Mucosa of descending colon (tissue), 3 donors: ENCODE measurements around the gene KRT1. TPM values are rescaled to one million over a fixed set of nuclear protein-coding genes. Genes with fewer than 3 reads are reported as not detected.

Experiments
- ATAC-seq: fragments of 200-7000 bp; cut with Tn5 transposase; one replicate; pipeline ENCODE4 v1.9.1; 2020; ENCODE audit warnings: mild to moderate bottlenecking, moderate library complexity
- DNase-seq, 3 donors: peaks; one replicate each; pipeline ENCODE4 v3.0.0-alpha.2; 2020
- H3K36me3 ChIP-seq: fragments of 200-600 bp; one replicate; pipeline ENCODE4 v1.8.0; 2021; ENCODE audit warnings: low read depth, mild to moderate bottlenecking
- H3K4me1 ChIP-seq: fragments of 200-600 bp; one replicate; pipeline ENCODE4 v1.8.0; 2021; ENCODE audit warnings: low read depth, mild to moderate bottlenecking
- H3K4me3 ChIP-seq: fragments of 200-600 bp; one replicate; pipeline ENCODE4 v1.8.0; 2021; ENCODE audit warnings: mild to moderate bottlenecking
- H3K9me3 ChIP-seq: fragments of 200-600 bp; one replicate; pipeline ENCODE4 v1.8.0; 2021; ENCODE audit warnings: mild to moderate bottlenecking
- intact Hi-C, 2 donors: fragments of 100-400 bp; cut with DNase I in 1 of 2; cut with micrococcal nuclease in 1 of 2; formaldehyde crosslinking; loops; one replicate each; pipeline versions ENCODE4 v1.11.0 to v1.11.1; 2022; cut with DNase I, micrococcal nuclease
- long read RNA-seq, 2 donors: library from polyadenylated mRNA; unstranded; transcript quantifications; one replicate each; pipeline ENCODE4 v2.0.0, GENCODE V29; 2019 to 2021
- total RNA-seq, 3 donors: library from RNA; stranded (reverse); fragmentation: NEBNext Ultra II Directional in 2 of 3; extraction: Animal tissue kit (Norgen Biotek cat#: 25700) in 2 of 3; gene quantifications; one replicate each; pipeline versions ENCODE4 v1.2.1 to v1.2.4, GENCODE V29; 2021 to 2023
- TF ChIP-seq, protein P1 (sequence below): fragments of 200-600 bp; IDR thresholded peaks from one replicate; pipeline ENCODE4 v1.8.0; 2022; ENCODE audit warnings: antibody characterized with exemption, mild to moderate bottlenecking
- donor health status: DM: no; HTN: no; CAD: no; lungs with moderate emphysema.
- donor health status: DM: no; HTN: no; CAD: no.
- donor health status: DM: no; HTN: yes; CAD: no.

KRT1 gene
- under 1 TPM; 0.35 to 0.89 (median 0.38) TPM for total RNA-seq
- long read RNA-seq, donor 1, partial matches to known transcripts: 1 of 1 reads
- long read RNA-seq, donor 1, other reads (novel, unspliced or antisense): 0 of 1 reads
- long read RNA-seq, donor 2, partial matches to known transcripts: 1 of 2 reads
- long read RNA-seq, donor 2, other reads (novel, unspliced or antisense): 1 of 2 reads

DNA sequence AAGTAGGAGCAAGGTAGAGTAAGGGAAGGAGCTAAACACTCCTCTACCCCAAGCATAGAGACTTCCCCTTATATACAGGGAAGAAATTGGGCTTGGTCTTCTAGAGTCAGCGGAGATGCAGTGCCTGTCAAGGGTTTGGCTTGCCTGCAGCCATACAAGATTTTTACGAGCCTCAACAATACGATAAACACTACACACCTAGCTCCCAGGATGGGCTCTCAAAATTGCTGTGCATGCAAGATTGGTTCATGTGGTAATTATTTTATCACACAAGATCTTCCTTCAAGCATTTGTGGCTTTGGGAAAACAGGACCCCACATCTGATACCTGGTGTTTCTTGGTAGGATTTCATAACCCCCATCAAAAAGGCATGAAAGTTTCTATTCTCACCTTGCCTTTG lies at the start of gene KRT1:
Gene KRT1, minus strand, starts transcription at position 45 of the 400 bp plus-strand sequence. CDS start 59 bp downstream, outside the sequence.
- intact Hi-C loops: no loop called here
- Histone ChIP-seq H3K4me1 (no peaks in the 10 kb centered on the region), H3K4me3 (no peak within 1 kb of the TSS), H3K9me3 (no peaks in the 10 kb centered on the region), H3K36me3 (no peaks in the 10 kb centered on the region)
- DNase-seq (no peak), ATAC-seq (no peak)
- TF ChIP-seq, protein P1, sequence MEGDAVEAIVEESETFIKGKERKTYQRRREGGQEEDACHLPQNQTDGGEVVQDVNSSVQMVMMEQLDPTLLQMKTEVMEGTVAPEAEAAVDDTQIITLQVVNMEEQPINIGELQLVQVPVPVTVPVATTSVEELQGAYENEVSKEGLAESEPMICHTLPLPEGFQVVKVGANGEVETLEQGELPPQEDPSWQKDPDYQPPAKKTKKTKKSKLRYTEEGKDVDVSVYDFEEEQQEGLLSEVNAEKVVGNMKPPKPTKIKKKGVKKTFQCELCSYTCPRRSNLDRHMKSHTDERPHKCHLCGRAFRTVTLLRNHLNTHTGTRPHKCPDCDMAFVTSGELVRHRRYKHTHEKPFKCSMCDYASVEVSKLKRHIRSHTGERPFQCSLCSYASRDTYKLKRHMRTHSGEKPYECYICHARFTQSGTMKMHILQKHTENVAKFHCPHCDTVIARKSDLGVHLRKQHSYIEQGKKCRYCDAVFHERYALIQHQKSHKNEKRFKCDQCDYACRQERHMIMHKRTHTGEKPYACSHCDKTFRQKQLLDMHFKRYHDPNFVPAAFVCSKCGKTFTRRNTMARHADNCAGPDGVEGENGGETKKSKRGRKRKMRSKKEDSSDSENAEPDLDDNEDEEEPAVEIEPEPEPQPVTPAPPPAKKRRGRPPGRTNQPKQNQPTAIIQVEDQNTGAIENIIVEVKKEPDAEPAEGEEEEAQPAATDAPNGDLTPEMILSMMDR: no peak

DNA sequence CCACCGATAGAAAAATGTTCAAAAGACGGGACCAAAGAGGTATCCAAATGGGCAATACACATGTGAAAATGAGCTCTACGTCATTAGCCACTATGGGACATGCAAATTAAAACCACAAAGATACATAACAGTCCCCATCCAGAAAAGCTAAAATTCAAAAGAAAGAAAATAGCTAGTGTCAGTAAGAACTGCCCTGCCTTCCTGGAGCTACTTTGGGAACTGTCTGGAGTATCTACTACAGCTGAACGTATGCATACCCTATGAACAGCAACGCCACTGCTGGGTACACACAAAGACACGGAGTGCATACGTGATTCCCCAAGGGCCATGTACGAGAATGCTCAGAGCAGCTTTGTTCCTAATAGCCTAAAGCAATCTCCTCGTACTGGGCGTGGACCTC lies 48.9 kb upstream of the KRT1 start:
- Histone ChIP-seq H3K4me3 (no peak overlapping the region), H3K36me3 (no peaks in the 10 kb centered on the region), H3K4me1 (no peaks in the 10 kb centered on the region), H3K9me3 (no peaks in the 10 kb centered on the region)
- ATAC-seq (no peak), DNase-seq (no peak)
- TF ChIP-seq, protein P1: no peak
- intact Hi-C loops: no loop called here

DNA sequence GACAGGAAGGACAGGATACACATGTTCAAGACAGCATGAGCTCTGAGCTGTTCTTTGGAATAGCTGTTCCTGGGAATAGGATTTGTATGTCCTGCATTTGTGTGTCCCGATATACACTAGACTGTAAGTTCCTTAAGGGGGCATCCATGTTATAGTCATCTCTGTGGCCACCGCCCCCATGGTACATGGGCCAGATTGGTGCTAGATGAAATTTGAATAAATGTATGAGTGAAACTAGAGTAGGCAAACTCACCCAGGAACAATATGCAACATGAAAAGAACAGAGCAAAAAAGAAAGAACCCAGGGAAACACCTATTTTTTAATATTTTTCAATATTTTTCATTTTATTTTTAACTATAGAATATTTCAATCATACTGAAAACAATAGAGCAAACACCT lies 48.2 kb upstream of the KRT1 start:
- intact Hi-C loops: no loop called here
- TF ChIP-seq, protein P1: no peak
- Histone ChIP-seq H3K4me1 (no peaks in the 10 kb centered on the region), H3K4me3 (no peak overlapping the region), H3K9me3 (no peaks in the 10 kb centered on the region), H3K36me3 (no peaks in the 10 kb centered on the region)
- ATAC-seq (no peak), DNase-seq (no peak)

DNA sequence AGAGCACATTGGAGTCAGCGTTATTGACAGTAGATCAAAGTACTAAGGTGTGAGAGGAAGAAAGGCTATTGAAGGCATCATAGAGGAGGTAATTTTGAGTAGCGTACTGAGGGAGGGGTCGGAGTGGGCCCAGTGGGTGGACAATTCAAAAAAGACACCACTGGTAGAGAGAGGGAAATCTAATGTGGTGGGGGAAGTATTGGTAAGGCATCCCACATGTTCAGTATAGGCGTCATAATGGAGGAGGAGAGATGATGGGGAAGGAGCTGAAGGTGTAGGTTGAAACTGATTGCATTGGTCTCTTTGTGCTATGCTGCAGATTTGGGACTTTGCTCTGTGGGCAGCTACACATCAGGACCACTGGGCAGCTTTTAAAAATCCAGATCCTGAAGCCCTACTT lies 46.8 kb upstream of the KRT1 start:
- TF ChIP-seq, protein P1: no peak
- Histone ChIP-seq H3K4me3 (no peak overlapping the region), H3K9me3 (no peaks in the 10 kb centered on the region), H3K4me1 (no peaks in the 10 kb centered on the region), H3K36me3 (no peaks in the 10 kb centered on the region)
- intact Hi-C loops: no loop called here
- ATAC-seq (no peak), DNase-seq (no peak)

DNA sequence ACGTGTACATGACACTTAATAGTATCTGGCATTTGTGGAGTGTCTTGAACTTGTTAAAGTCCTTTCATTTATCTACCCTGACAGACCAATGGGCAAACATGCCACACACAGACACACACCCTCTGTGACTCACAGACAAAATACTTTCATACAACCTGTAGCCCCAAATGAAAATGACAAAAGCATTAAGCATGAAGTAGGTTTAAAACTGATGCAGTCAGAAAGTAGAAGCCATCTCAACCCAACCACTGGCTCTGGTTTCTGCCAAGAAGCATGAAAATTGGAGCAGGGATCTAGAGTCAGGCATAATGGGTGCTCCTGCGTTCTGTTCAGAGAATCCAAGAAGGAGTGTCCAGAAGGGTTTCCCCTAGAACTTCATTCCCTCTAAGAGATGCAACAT lies 46.2 kb upstream of the KRT1 start:
- no peak for DNase-seq
- H3K9me3 ChIP-seq: no peaks in the 10 kb centered on the region
- intact Hi-C loops: no loop called here
- no peak for ATAC-seq
- TF ChIP-seq, protein P1: no peak
- no peaks in the 10 kb centered on the region for H3K36me3 ChIP-seq
- H3K4me1 ChIP-seq: no peaks in the 10 kb centered on the region
- no peak overlapping the region for H3K4me3 ChIP-seq

DNA sequence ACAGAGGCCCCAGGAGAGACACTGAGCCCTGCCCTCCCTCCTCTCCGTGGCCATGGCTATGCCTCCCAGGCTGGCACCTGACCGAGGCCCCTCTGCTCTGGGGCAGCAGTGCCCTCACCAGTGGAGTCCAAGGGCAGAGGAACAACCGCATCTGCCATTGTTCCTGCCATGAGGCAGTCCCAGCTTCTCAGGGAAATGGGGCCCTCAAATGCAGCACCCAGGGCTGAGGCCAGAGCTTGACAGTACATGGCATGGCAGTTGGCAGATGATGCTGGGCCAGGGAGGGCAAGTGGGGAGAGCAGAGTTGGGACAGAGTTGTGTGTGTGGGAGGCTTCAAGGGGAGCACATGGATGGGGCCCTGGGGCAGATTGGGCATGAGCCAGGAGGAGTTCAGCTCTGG lies 44.2 kb upstream of the KRT1 start:
- Histone ChIP-seq H3K4me1 (no peaks in the 10 kb centered on the region), H3K9me3 (no peaks in the 10 kb centered on the region), H3K4me3 (no peak overlapping the region), H3K36me3 (no peaks in the 10 kb centered on the region)
- TF ChIP-seq, protein P1: no peak
- ATAC-seq (no peak), DNase-seq (no peak)
- intact Hi-C loops: no loop called here
